IPS-18c (cell line): Measurements from ENCODE around the gene DLG5.
"Not testable (repeated sequence)": the region's sequence is repeated elsewhere in the genome, so short reads cannot be mapped to it uniquely, and the experiment has no call there.

ENCODE experiments used
- H3K4me3 ChIP-seq: 2 replicates; pipeline ENCODE4 v1.7.0; 2013; ENCODE audit warnings: low read depth, mild to moderate bottlenecking, low read length, moderate library complexity; ENCODE audit not compliant: insufficient read depth
- H3K9me3 ChIP-seq: one replicate; pipeline ENCODE4 v1.6.1; 2013; ENCODE audit warnings: mild to moderate bottlenecking, low read length, moderate library complexity; ENCODE audit not compliant: control insufficient read depth, insufficient read depth

The DLG5 gene

DNA sequence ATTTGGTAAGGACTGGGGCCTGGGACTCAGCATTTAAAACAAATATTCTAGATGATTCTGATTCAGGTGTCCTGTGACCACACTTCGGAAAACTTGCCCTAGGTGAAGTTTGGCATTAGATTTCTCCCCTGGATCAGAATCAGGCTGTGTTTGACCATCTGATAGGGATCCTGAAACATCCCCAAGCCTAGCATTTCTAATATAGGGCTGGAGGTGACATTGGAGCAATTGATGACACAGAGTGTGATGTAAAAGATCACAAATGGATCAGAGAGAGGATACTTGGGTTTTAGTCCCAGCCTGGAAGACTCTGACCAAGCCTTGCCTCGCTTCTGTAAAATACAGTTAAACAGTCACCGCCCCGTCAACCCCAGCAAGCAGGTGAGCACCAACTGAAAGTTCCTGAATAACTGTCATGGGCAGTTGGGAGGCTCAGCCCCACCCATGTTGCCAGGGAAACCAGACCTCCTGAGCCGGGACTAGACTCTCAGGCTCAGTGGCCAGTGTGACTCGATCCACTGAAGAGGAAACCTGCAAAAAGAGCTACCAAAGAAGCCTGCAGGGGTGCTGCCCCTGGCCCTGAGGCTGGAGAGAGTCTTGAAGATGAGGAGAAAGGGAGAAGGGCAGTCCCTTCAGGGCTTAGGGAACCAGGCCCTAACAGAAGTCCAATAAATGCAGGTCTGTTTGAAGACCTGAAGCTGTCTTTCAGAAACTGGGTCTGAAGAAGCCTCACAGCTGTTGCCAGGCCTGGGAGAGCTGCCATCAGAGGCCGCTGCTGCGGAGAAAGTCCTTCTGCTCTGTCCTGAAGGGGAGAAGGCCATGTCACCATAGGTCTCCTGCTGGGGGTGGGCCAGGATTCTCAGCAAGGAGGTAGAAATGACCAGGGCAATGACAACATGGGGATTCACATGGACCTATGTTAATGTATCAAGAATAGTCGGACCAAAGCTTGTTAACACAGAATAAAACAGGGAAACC lies 162.8 kb downstream of the DLG5 start:
- Histone ChIP-seq H3K4me3 (no peak overlapping the region), H3K9me3 (no peaks in the 10 kb centered on the region)

- not testable (repeated sequence) for H3K4me3 ChIP-seq, H3K9me3 ChIP-seq
These were observed 168.1 kb downstream of the DLG5 start for GRCh38 chr10:77758406-77758805.

DNA sequence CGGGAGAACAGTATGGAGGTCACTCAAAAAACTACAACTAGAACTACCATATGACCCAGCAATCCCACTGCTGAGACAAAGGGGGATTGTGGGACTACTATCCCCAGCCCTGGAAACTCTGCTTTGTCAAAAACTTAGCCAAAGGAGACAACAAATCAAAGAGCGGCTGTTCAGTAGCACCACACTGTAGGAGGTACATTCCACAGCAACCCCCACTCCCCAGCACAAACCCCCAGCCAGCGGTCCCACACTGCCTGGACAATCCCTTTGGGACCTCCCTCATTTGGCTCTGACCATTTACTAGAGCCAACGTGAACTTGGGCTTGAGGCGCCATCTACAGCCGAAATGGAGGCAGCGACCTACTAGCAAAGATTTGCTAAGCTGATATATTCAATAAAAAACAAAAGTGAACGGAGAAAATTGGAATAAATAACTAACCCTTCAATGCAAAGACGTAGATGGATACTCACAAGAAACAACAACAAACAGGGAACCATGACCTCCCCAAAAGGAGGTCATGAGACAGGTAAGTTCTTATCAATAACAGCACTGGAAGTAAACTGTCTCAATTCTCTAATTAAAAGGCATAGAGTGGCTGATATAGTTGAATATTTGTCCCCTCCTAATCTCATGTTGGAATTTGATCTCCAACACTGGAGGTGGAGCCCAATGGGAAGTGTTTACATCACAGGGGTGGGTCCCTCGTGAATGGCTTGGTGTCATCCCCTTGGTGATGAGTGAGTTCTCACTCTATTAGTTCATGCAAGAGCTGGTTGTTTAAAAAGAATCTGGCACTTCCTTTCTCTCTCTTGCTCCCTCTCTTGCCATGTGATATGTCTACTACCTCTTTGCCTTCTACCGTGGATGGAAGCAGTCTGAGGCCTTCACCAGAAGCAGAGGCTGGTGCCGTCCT lies 170.0 kb downstream of the DLG5 start:
- Histone ChIP-seq H3K4me3 (peak overlapping the region; percentile 30), H3K9me3 (no peaks in the 10 kb centered on the region)

- no peaks in the 10 kb centered on the region for H3K9me3 ChIP-seq
These were observed 180.4 kb downstream of the DLG5 start for GRCh38 chr10:77746047-77746707.

GRCh38 chr10:77744245-77744644 lies 182.3 kb downstream of the DLG5 start:
- no peak overlapping the region for H3K4me3 ChIP-seq
- H3K9me3 ChIP-seq: peaks cover 2% of the 10 kb centered on the region

More at GRCh38 chr10:77746047-77746707, 180.4 kb downstream of the DLG5 start:
- H3K4me3 ChIP-seq: no peak overlapping the region

GRCh38 chr10:77742172-77742571 lies 184.4 kb downstream of the DLG5 start:
- no peak overlapping the region for H3K4me3 ChIP-seq
- peaks cover 2% of the 10 kb centered on the region for H3K9me3 ChIP-seq

GRCh38 chr10:77741746-77742145 lies 184.8 kb downstream of the DLG5 start:
- Histone ChIP-seq H3K9me3 (peaks cover 2% of the 10 kb centered on the region), H3K4me3 (no peak overlapping the region)
